Prostate gland (tissue), 2 donors: ENCODE measurements around the gene THAP10. TPM values are rescaled to one million over a fixed set of nuclear protein-coding genes. Genes with fewer than 3 reads are reported as not detected.
"Not testable (repeated sequence)": the region's sequence is repeated elsewhere in the genome, so short reads cannot be mapped to it uniquely, and the experiment has no call there.

Experiments used
- DNase-seq: peaks from one replicate; pipeline ENCODE4 v3.0.0-alpha.2; 2019; ENCODE audit warnings: low spot score
- H3K27ac ChIP-seq, 2 donors: fragments of 200-600 bp; sonication (generic); 2 replicates each; pipeline ENCODE4 v1.5.1; 2017 to 2019
- H3K27me3 ChIP-seq: fragments of 200-600 bp; sonication (generic); replicated peaks from 2 replicates; pipeline ENCODE4 v1.5.1; 2019; ENCODE audit not compliant: insufficient read depth
- H3K36me3 ChIP-seq, 2 donors: fragments of 200-600 bp; sonication (generic); 1 replicate in 1 of 2; 2 replicates in 1 of 2; pipeline versions ENCODE4 v1.5.1 to v1.8.1; 2017 to 2019
- H3K4me1 ChIP-seq: fragments of 200-600 bp; sonication (generic); replicated peaks from 2 replicates; pipeline ENCODE4 v1.5.1; 2019
- H3K4me3 ChIP-seq, 2 donors: fragments of 200-600 bp; sonication (generic); 2 replicates each; pipeline ENCODE4 v1.5.1; 2017 to 2019
- H3K9me3 ChIP-seq: fragments of 200-600 bp; sonication (generic); 2 replicates; pipeline ENCODE4 v1.5.1; 2017
- CTCF ChIP-seq, 4 experiments: fragments of 200-600 bp in 2 of 4; fragments of 450-650 bp in 2 of 4; sonication (generic) in 2 of 4; IDR thresholded peaks; 1 replicate in 3 of 4; 2 replicates in 1 of 4; pipeline ENCODE4 v1.5.1; 2016 to 2019; ENCODE audit warnings: antibody characterized with exemption in 4 of 4, mild to moderate bottlenecking in 2 of 4, moderate library complexity in 2 of 4
- POLR2A ChIP-seq: fragments of 450-650 bp; IDR thresholded peaks from one replicate; pipeline ENCODE4 v1.6.1; 2016; ENCODE audit warnings: antibody characterized with exemption, mild to moderate bottlenecking
- POLR2AphosphoS5 ChIP-seq: sonication (generic); formaldehyde crosslinking; IDR thresholded peaks from one replicate; pipeline ENCODE4 v1.6.1; 2017; ENCODE audit warnings: antibody characterized with exemption
- WGBS: methylation state at CpG from one replicate; pipeline ENCODE4 v1.1.5; 2018; 5-methylcytosine and 5-hydroxymethylcytosine counted together
- intact Hi-C: fragments of 100-400 bp; cut with DNase I; formaldehyde crosslinking; loops from one replicate; pipeline ENCODE4 v1.14.2; 2022
- total RNA-seq, 2 donors: library from RNA; depleted of rRNA; stranded (reverse); fragments of >200 nt; gene quantifications; one replicate each; pipeline ENCODE4 v1.1.0, GENCODE V29; 2016

Gene THAP10
- total RNA-seq, 2 donors from 2014 or later = 3.2 to 6.6 TPM

GRCh38 chr15:70932397-70932796, 40.2 kb upstream of the THAP10 start:
- H3K27ac ChIP-seq = no peak overlapping the region
- TF ChIP-seq POLR2A (no peak), POLR2AphosphoS5 (no peak), CTCF (IDR thresholded peaks at IDR 0.05) (no peak)
- intact Hi-C loops = no loop called here

GRCh38 chr15:70931821-70932220, 39.6 kb upstream of the THAP10 start:
- DNase-seq = no peak
- Histone ChIP-seq H3K36me3 (no peaks in the 10 kb centered on the region), H3K27me3 (no peaks in the 10 kb centered on the region), H3K4me3 (no peak overlapping the region), H3K9me3 (no peaks in the 10 kb centered on the region), H3K4me1 (no peaks in the 10 kb centered on the region), H3K27ac (no peak overlapping the region)
- intact Hi-C loops = no loop called here
- TF ChIP-seq POLR2A = no peak
- TF ChIP-seq CTCF (IDR thresholded peaks at IDR 0.05) = no peak
- no peak for TF ChIP-seq POLR2AphosphoS5

More at GRCh38 chr15:70932397-70932796, 40.2 kb upstream of the THAP10 start:
- Histone ChIP-seq H3K4me3 (no peak overlapping the region), H3K27me3 (no peaks in the 10 kb centered on the region), H3K9me3 (no peaks in the 10 kb centered on the region), H3K4me1 (no peaks in the 10 kb centered on the region), H3K36me3 (no peaks in the 10 kb centered on the region)
- 84% methylated on average over 2 of the region's 2 CpGs for WGBS
- DNase-seq = no peak

- H3K4me1 ChIP-seq, H3K27ac ChIP-seq, H3K4me3 ChIP-seq, H3K9me3 ChIP-seq, H3K36me3 ChIP-seq, intact Hi-C loops, H3K27me3 ChIP-seq, DNase-seq: not testable (repeated sequence)
- 35% methylated on average over 1 of the region's 1 CpG for WGBS
Measured at GRCh38 chr15:70926914-70927313, 34.7 kb upstream of the THAP10 start.

- H3K4me1 ChIP-seq = no peaks in the 10 kb centered on the region
- no peak overlapping the region for H3K27ac ChIP-seq
- DNase-seq = no peak
- H3K4me3 ChIP-seq = no peak overlapping the region
- intact Hi-C loops = no loop called here
- 87% methylated on average over 2 of the region's 2 CpGs for WGBS
- no peaks in the 10 kb centered on the region for H3K36me3 ChIP-seq
- H3K27me3 ChIP-seq = no peaks in the 10 kb centered on the region
- no peaks in the 10 kb centered on the region for H3K9me3 ChIP-seq
- no peak for TF ChIP-seq CTCF (IDR thresholded peaks at IDR 0.05)
Measured at GRCh38 chr15:70923311-70924080, 31.3 kb upstream of the THAP10 start.

- DNase-seq = no peak
- Histone ChIP-seq H3K4me1 (no peaks in the 10 kb centered on the region), H3K27me3 (no peaks in the 10 kb centered on the region), H3K9me3 (no peaks in the 10 kb centered on the region), H3K36me3 (no peaks in the 10 kb centered on the region), H3K27ac (no peak overlapping the region), H3K4me3 (no peak overlapping the region)
- intact Hi-C loops = no loop called here
- TF ChIP-seq POLR2AphosphoS5 (no peak), POLR2A (no peak), CTCF (IDR thresholded peaks at IDR 0.05) (no peak)
- WGBS = 94% methylated on average over 2 of the region's 2 CpGs
Measured at GRCh38 chr15:70922119-70922518, 29.9 kb upstream of the THAP10 start.
